ENCODE data around the gene GREB1L. TPM values are rescaled to one million over a fixed set of nuclear protein-coding genes. Genes with fewer than 3 reads are reported as not detected.

The GREB1L gene
- total RNA-seq, 2 donors from 2014 or later = 0.20 to 0.58 TPM

DNA sequence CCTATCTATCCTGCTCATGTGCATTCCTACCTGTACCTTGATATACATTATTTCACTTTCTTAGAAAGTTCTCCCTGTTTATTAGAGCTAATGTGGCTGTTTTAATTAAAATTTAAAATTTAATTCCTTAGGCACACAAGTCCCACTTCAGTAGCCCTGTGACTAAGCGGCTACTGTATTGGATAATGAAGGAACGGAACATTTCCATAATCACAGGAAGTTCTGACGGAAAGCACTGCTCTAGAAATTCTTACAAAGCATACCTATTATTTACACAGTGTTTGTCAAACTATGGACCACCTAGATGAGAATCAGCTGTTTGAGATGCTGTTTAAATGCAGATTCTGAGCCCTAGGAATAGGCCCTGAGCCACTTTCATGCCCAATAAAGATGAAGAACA is 13.2 kb downstream of the GREB1L start:
- TF ChIP-seq, protein P1, sequence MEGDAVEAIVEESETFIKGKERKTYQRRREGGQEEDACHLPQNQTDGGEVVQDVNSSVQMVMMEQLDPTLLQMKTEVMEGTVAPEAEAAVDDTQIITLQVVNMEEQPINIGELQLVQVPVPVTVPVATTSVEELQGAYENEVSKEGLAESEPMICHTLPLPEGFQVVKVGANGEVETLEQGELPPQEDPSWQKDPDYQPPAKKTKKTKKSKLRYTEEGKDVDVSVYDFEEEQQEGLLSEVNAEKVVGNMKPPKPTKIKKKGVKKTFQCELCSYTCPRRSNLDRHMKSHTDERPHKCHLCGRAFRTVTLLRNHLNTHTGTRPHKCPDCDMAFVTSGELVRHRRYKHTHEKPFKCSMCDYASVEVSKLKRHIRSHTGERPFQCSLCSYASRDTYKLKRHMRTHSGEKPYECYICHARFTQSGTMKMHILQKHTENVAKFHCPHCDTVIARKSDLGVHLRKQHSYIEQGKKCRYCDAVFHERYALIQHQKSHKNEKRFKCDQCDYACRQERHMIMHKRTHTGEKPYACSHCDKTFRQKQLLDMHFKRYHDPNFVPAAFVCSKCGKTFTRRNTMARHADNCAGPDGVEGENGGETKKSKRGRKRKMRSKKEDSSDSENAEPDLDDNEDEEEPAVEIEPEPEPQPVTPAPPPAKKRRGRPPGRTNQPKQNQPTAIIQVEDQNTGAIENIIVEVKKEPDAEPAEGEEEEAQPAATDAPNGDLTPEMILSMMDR (IDR thresholded peaks at IDR 0.05) = no peak

DNA sequence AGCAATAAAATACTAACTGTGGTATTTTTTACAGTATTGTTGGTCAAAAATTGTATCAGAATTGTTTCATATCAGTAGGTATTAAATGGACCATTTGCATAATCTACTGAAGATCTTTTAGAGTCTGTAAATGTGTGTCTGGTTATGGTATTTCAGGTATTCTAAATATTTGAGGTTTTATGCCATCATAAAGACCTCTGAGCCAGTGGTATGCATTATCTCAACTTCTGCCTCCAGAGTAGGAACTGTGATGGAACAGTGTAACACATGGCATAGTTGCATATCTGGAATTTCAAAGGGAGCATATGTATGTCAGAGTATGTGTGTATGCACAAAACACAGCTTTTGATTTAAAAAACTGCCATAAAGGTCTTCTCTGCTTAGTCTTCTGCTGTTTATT is 15.4 kb downstream of the GREB1L start:
- H3K36me3 ChIP-seq = no peaks in the 10 kb centered on the region
- no peak overlapping the region for H3K4me3 ChIP-seq
- H3K9me3 ChIP-seq = no peaks in the 10 kb centered on the region
- TF ChIP-seq, protein P1 (IDR thresholded peaks at IDR 0.05) = no peak
- no peak overlapping the region for H3K9ac ChIP-seq (ENCODE audit: low read depth in 2 of 2, low read length in 2 of 2)
- no peaks in the 10 kb centered on the region for H3K4me1 ChIP-seq
- H3K27ac ChIP-seq = no peak overlapping the region
- DNase-seq = no peak
- intact Hi-C loops (cut with DNase I) = loop anchor here (10.0 kb wide), 1 partner anchor 53 kb away; no protein-coding TSS in a partner anchor
- no peaks in the 10 kb centered on the region for H3K27me3 ChIP-seq

More for the DNA sequence above, 13.2 kb downstream of the GREB1L start:
- intact Hi-C loops (cut with DNase I) = loop anchor here (10.0 kb wide), 1 partner anchor 50 kb away; no protein-coding TSS in a partner anchor
- H3K27ac ChIP-seq = no peak overlapping the region
- H3K4me3 ChIP-seq = no peak overlapping the region
- no peaks in the 10 kb centered on the region for H3K4me1 ChIP-seq
- no peaks in the 10 kb centered on the region for H3K9me3 ChIP-seq
- no peak for DNase-seq
- no peaks in the 10 kb centered on the region for H3K27me3 ChIP-seq
- no peaks in the 10 kb centered on the region for H3K36me3 ChIP-seq
- H3K9ac ChIP-seq (ENCODE audit: low read depth in 2 of 2, low read length in 2 of 2) = no peak overlapping the region

GRCh38 chr18:21260621-21261020 is 18.6 kb downstream of the GREB1L start:
- H3K9me3 ChIP-seq = no peaks in the 10 kb centered on the region
- H3K9ac ChIP-seq (ENCODE audit: low read depth in 2 of 2, low read length in 2 of 2) = no peak overlapping the region
- H3K27ac ChIP-seq = no peak overlapping the region
- no peaks in the 10 kb centered on the region for H3K27me3 ChIP-seq
- no peaks in the 10 kb centered on the region for H3K4me1 ChIP-seq
- intact Hi-C loops (cut with DNase I) = no loop called here
- H3K36me3 ChIP-seq = no peaks in the 10 kb centered on the region
- TF ChIP-seq, protein P1 (IDR thresholded peaks at IDR 0.05) = no peak
- DNase-seq = no peak
- no peak overlapping the region for H3K4me3 ChIP-seq

DNA sequence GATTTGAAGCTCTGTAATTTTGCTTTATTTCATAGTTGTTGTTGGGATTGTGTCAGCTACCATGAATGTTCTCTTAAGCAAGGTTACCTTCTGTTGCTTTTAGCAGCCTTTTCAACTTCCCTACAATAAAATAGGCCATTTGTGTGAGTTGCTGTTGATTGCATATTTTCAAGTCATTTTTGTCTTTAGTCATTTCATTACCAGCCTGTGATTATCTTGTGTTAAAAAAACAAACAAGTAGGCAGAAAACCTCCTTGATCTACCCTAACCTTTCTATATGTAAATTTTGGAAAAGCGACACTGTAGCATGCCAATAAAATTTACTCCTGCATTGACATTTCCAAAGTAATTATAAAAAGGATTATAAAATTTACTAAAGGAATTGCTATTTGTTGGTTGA is 19.3 kb downstream of the GREB1L start:
- no peak for DNase-seq

GRCh38 chr18:21262244-21262643 is 20.2 kb downstream of the GREB1L start:
- Histone ChIP-seq H3K27ac (no peak overlapping the region), H3K9me3 (no peaks in the 10 kb centered on the region), H3K36me3 (no peaks in the 10 kb centered on the region), H3K4me3 (no peak overlapping the region), H3K27me3 (no peaks in the 10 kb centered on the region), H3K9ac (ENCODE audit: low read depth in 2 of 2, low read length in 2 of 2) (no peak overlapping the region), H3K4me1 (no peaks in the 10 kb centered on the region)
- TF ChIP-seq, protein P1 (IDR thresholded peaks at IDR 0.05) = no peak
- no peak for DNase-seq
- intact Hi-C loops (cut with DNase I) = no loop called here

More for the DNA sequence above, 19.3 kb downstream of the GREB1L start:
- no peaks in the 10 kb centered on the region for H3K4me1 ChIP-seq
- intact Hi-C loops (cut with DNase I) = no loop called here
- TF ChIP-seq, protein P1 (IDR thresholded peaks at IDR 0.05) = no peak
- H3K4me3 ChIP-seq = no peak overlapping the region
- no peaks in the 10 kb centered on the region for H3K36me3 ChIP-seq
- no peaks in the 10 kb centered on the region for H3K9me3 ChIP-seq
- H3K27me3 ChIP-seq = no peaks in the 10 kb centered on the region
- H3K9ac ChIP-seq (ENCODE audit: low read depth in 2 of 2, low read length in 2 of 2) = no peak overlapping the region
- H3K27ac ChIP-seq = no peak overlapping the region

Measured in colonic mucosa (tissue), 4 donors.